K562 treated with DMSO at 1 percent for 12 hours (cell line): ENCODE data around the gene FGFR4. TPM values are rescaled to one million over a fixed set of nuclear protein-coding genes. Genes with fewer than 3 reads are reported as not detected.

Source experiments
- total RNA-seq: library from RNA; unstranded; fragments of 300-600 nt; gene quantifications from 2 replicates; pipeline ENCODE4 v1.2.3, GENCODE V29; 2022; ENCODE audit not compliant: insufficient read depth

Gene FGFR4
- 5.9 and 8.2 TPM in 2 replicates for total RNA-seq

GRCh38 chr5:177086654-177087397 lies at the start of gene FGFR4:
FGFR4 (plus strand) TSS chr5:177086915; CDS start chr5:177089603, 2,688 bp downstream.

GRCh38 chr5:177133096-177133852 lies 46.6 kb downstream of the FGFR4 start, which contains the start of gene NSD1:
NSD1 (plus strand) TSS chr5:177133773; CDS start chr5:177135104, 1,331 bp downstream.

Other genes with a start within 250 kb of the FGFR4 start
- not detected in 2 replicates for gene HK3, start 187.6 kb upstream of the FGFR4 start, total RNA-seq
- gene UIMC1, start 80.1 kb upstream of the FGFR4 start, total RNA-seq = 13.2 and 29.1 TPM in 2 replicates
- gene ZNF346, start 64.2 kb upstream of the FGFR4 start, total RNA-seq = 14.6 and 30.4 TPM in 2 replicates
- gene NSD1, start 46.9 kb downstream of the FGFR4 start, total RNA-seq = 3.4 and 20.2 TPM in 2 replicates
- gene RAB24, start 216.8 kb downstream of the FGFR4 start, total RNA-seq = 57.4 and 61.3 TPM in 2 replicates
- 197 and 278 TPM in 2 replicates for gene PRELID1, start 216.9 kb downstream of the FGFR4 start, total RNA-seq
- gene MXD3, start 225.0 kb downstream of the FGFR4 start, total RNA-seq = 35.5 and 38.9 TPM in 2 replicates